GM12801 (cell line): ENCODE measurements around the gene PACSIN3.

Experiments
- CTCF ChIP-seq: IDR thresholded peaks from one replicate; pipeline ENCODE4 v1.5.1; 2011; ENCODE audit warnings: control low read depth; ENCODE audit not compliant: insufficient read length; ENCODE audit errors: extremely low read depth

PACSIN3 gene

DNA sequence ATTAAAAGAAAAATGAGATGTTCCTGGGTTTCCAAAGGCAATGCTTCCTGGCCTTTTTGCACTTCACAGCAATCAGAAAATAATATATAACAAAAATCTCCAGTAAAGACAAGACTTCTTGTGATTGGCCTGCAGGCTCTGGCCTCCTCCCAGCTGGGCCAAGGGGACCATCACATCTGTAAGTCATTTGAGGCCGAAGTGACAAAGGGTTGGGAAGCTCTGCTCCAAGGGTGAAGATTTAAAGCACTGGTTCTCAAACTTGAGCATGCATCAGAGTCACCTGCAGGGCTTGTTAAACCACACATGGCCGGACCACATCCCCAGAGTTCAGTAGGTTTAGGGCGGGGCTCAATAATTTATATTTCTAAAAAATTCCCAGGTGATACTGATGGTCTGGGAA is 41.7 kb downstream of the PACSIN3 start:
- TF ChIP-seq CTCF = no peak

DNA sequence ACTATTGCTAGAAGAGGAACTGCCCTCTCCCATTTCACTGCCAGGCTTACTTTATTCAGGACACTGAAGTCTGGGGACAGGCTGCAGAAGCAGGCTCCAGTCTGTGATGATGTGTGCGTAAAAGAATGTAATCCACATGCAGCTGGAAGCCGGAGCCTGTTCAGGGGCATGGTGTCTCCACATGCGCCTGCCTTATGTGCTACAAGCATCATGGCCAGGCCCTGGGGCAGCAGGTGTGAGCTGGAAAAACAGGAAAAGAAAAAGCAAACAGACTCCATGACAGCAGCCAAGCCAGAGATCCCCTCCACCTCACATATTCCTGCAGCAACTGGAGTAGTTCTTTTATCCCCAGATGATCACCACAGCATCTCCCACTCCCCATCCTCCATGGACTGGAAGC is 42.9 kb downstream of the PACSIN3 start:
- TF ChIP-seq CTCF = no peak

DNA sequence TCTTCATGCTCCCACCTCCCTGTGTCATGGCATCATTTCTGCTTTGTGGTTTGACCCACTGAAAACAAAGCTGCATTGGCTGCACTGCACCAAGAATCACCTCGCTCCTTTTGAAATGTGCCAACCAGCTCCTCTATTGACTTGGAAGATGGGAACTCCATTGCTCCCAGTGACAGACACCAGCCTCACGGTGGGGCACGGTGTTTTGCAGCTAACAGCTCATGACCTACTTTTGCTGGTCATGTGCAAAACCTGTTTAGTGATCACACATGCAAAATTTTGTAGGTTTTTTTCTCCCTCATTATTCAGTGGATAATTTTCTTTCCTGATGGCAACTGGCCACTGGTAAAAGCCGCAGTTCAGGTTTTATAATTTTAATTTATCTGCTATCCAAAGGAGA is 46.4 kb downstream of the PACSIN3 start:
- no peak for TF ChIP-seq CTCF

- no peak for TF ChIP-seq CTCF
These were observed 48.8 kb downstream of the PACSIN3 start for GRCh38 chr11:47137476-47137875.

- TF ChIP-seq CTCF = no peak
These were observed 49.3 kb downstream of the PACSIN3 start for GRCh38 chr11:47136921-47137320.

- TF ChIP-seq CTCF = no peak
These were observed 49.9 kb downstream of the PACSIN3 start for GRCh38 chr11:47136327-47136726.

DNA sequence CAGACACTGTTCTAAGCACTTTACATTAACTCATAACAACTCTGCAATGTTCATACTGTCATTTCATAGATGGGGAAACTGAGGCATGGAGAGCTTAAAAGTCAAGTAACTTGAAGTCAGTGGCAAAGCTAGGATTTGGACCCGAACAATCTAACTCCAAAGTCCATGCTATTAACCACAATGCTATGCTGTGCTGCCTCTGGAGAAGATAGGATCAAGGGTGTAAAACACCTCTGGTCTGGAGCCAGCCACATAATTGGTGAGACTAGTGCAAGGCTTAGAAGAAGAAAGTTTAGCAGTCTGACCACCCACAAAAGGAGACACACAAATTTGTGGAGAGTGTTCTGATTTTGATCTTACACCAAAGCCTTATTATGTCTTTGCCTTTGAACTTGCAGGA is 53.3 kb downstream of the PACSIN3 start:
- TF ChIP-seq CTCF = no peak

DNA sequence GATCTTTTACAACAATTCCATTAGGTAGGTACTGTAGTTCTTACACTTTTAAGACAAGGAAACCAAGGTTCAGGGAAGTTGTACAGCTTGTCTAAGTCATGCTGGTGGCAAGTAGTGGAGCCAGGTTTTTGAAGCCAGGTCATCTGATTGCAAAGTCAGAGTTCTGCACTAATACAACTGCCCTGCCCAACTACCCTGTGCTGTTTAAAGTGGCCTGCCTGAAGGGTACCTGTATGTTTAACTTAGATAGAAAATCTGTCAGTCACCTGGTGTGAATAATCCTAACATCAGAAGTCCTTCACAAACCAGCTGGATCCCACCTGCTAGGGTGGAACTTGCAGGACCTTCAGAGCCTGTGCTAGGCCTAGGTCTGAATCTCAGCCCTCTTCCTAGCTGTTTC is 53.7 kb downstream of the PACSIN3 start:
- no peak for TF ChIP-seq CTCF
